SU-DHL-6 (cell line): Measurements from ENCODE around the gene PLEKHA7.

Experiments
- H2AFZ ChIP-seq: fragments of 200-600 bp; sonication (generic); 2 replicates; pipeline ENCODE4 v1.6.1; 2014; ENCODE audit warnings: low read depth, mild to moderate bottlenecking, moderate library complexity, mixed read lengths, antibody characterized with exemption, low read length; ENCODE audit not compliant: severe bottlenecking
- H3F3A ChIP-seq: fragments of 200-600 bp; shearing (Covaris generic); 2 replicates; pipeline ENCODE4 v1.6.0; 2016; ENCODE audit warnings: antibody characterized with exemption, mild to moderate bottlenecking; ENCODE audit not compliant: insufficient read depth
- H3K27ac ChIP-seq: fragments of 200-600 bp; sonication (generic); 2 replicates; pipeline ENCODE4 v1.5.1; 2016; ENCODE audit warnings: low read depth, mild to moderate bottlenecking, low read length, moderate library complexity, mixed read lengths
- H3K27me3 ChIP-seq: fragments of 200-600 bp; sonication (generic), shearing (Covaris generic); 2 replicates; pipeline ENCODE4 v1.6.0; 2014; ENCODE audit warnings: mild to moderate bottlenecking, low read length
- H3K36me3 ChIP-seq: fragments of 200-600 bp; sonication (generic); 2 replicates; pipeline ENCODE4 v1.6.1; 2014; ENCODE audit warnings: mild to moderate bottlenecking, low read length, mixed read lengths
- H3K4me2 ChIP-seq: fragments of 300-600, 200-600 bp; shearing (Covaris generic), sonication (generic); 2 replicates; pipeline ENCODE4 v1.6.0; 2014; ENCODE audit warnings: low read length, low read depth, mild to moderate bottlenecking; ENCODE audit not compliant: poor library complexity, severe bottlenecking
- H3K4me3 ChIP-seq: fragments of 200-600 bp; sonication (generic); 2 replicates; pipeline ENCODE4 v1.5.1; 2014; ENCODE audit warnings: antibody characterized with exemption, low read length, mild to moderate bottlenecking, mixed read lengths; ENCODE audit not compliant: insufficient read depth, poor library complexity, severe bottlenecking
- H3K79me2 ChIP-seq: fragments of 200-600 bp; sonication (generic); 2 replicates; pipeline ENCODE4 v1.6.1; 2014; ENCODE audit warnings: mild to moderate bottlenecking, low read length, moderate library complexity; ENCODE audit not compliant: insufficient read depth
- H3K9ac ChIP-seq: fragments of 200-600 bp; sonication (generic); 2 replicates; pipeline ENCODE4 v1.7.0; 2014; ENCODE audit warnings: mild to moderate bottlenecking, low read length
- H3K9me2 ChIP-seq: fragments of 200-600 bp; sonication (generic); replicated peaks from 2 replicates; pipeline ENCODE4 v1.6.1; 2014; ENCODE audit warnings: low read length; ENCODE audit not compliant: insufficient read depth
- H3K9me3 ChIP-seq: fragments of 200-600 bp; sonication (generic); 2 replicates; pipeline ENCODE4 v1.6.1; 2014; ENCODE audit warnings: low read length, mixed read lengths; ENCODE audit not compliant: insufficient read depth
- H4K20me1 ChIP-seq: fragments of 200-600 bp; sonication (generic); 2 replicates; pipeline ENCODE4 v1.6.1; 2014; ENCODE audit warnings: low read depth, mild to moderate bottlenecking, antibody characterized with exemption, low read length, moderate library complexity, mixed read lengths
- EZH2phosphoT487 ChIP-seq: fragments of 200-600 bp; sonication (generic), shearing (Covaris generic); conservative IDR thresholded peaks from 2 replicates; pipeline ENCODE4 v1.6.1; 2018; ENCODE audit warnings: mild to moderate bottlenecking, antibody characterized with exemption, low read length, moderate library complexity, mixed read lengths
- TF ChIP-seq, protein P1 (sequence below): fragments of 200-600 bp; sonication (generic); IDR thresholded peaks from one replicate; pipeline ENCODE4 v1.5.1; 2017; ENCODE audit warnings: antibody characterized with exemption, mild to moderate bottlenecking, low read length, moderate library complexity; ENCODE audit not compliant: insufficient read depth, poor library complexity, severe bottlenecking

The PLEKHA7 gene

DNA sequence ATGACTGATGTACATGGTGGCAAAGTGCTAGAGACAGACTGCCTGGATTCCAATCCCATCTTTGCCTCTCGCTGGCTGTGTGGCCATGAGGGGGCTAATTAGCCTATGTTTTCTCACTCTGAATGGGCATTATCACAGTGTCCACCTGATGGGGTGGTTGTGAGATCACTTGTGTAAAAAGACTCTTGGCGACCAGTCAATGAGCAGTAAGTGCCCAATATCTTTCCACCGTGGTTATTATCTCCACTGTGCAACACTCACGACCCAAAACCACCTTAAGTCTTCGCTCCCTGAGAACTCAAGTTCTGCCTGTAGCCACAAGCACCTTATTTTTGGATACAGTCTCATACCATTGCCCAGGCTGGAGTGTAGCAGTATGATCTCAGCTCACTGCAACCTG is 52.1 kb downstream of the PLEKHA7 start:
- H3K27me3 ChIP-seq: no peaks in the 10 kb centered on the region
- H3K4me2 ChIP-seq: no peak overlapping the region

DNA sequence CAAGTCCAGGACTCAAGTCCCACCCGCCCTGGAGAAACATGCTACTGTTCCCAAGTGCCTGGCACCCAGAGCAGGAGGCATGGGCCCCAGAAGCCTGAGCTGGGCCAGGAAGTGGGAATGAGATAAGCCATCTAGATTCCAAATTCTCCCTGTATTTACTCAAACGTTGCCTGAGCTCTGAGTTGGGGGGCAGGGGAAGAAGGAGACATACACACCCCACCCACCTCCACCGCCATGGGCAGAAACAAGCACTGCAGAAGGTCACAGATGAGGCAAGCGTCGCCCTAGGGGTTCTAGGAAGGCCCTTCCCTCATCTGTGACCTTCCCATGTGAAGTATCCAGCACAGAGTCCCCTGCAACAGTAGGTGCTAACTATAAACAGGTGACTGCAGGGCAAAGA is 54.0 kb downstream of the PLEKHA7 start:
- Histone ChIP-seq H3K27ac (no peak overlapping the region), H3K79me2 (no peaks in the 10 kb centered on the region)
- no peak for TF ChIP-seq EZH2phosphoT487
- TF ChIP-seq, protein P1, sequence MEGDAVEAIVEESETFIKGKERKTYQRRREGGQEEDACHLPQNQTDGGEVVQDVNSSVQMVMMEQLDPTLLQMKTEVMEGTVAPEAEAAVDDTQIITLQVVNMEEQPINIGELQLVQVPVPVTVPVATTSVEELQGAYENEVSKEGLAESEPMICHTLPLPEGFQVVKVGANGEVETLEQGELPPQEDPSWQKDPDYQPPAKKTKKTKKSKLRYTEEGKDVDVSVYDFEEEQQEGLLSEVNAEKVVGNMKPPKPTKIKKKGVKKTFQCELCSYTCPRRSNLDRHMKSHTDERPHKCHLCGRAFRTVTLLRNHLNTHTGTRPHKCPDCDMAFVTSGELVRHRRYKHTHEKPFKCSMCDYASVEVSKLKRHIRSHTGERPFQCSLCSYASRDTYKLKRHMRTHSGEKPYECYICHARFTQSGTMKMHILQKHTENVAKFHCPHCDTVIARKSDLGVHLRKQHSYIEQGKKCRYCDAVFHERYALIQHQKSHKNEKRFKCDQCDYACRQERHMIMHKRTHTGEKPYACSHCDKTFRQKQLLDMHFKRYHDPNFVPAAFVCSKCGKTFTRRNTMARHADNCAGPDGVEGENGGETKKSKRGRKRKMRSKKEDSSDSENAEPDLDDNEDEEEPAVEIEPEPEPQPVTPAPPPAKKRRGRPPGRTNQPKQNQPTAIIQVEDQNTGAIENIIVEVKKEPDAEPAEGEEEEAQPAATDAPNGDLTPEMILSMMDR: no peak

More for the DNA sequence above, 52.1 kb downstream of the PLEKHA7 start:
- no peaks in the 10 kb centered on the region for H3F3A ChIP-seq
- no peak overlapping the region for H2AFZ ChIP-seq
- no peak overlapping the region for H3K9ac ChIP-seq
- no peaks in the 10 kb centered on the region for H3K79me2 ChIP-seq
- H4K20me1 ChIP-seq: no peaks in the 10 kb centered on the region
- H3K4me3 ChIP-seq: no peak overlapping the region
- no peaks in the 10 kb centered on the region for H3K9me2 ChIP-seq
- no peaks in the 10 kb centered on the region for H3K36me3 ChIP-seq
- TF ChIP-seq EZH2phosphoT487: no peak
- H3K27ac ChIP-seq: no peak overlapping the region
- no peaks in the 10 kb centered on the region for H3K9me3 ChIP-seq

DNA sequence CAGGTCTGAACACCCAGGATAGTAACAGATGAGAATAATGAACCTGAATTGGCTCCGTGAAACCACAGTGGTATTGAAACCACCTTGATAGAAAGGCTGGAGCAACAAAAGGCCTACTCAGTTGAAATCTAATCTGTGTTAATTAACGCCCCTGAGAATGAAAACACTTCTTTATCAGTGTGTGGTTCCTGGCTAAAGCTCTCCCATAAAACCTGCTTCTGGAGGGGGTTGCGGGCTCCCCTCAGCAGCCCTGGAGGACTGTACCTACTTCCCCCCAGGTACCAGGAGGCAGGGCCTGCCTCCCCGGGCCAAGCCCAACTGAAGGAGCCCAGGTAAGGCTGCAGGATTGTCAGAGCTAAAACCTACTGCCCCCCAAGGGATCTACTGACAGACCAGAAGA is 54.6 kb downstream of the PLEKHA7 start:
- H3K27me3 ChIP-seq: no peaks in the 10 kb centered on the region
- H3F3A ChIP-seq: no peaks in the 10 kb centered on the region
- no peak overlapping the region for H3K9ac ChIP-seq
- no peaks in the 10 kb centered on the region for H3K9me3 ChIP-seq
- H3K36me3 ChIP-seq: no peaks in the 10 kb centered on the region
- H3K27ac ChIP-seq: no peak overlapping the region
- H4K20me1 ChIP-seq: no peaks in the 10 kb centered on the region
- TF ChIP-seq EZH2phosphoT487: no peak
- TF ChIP-seq, protein P1: no peak
- no peaks in the 10 kb centered on the region for H3K9me2 ChIP-seq
- H3K79me2 ChIP-seq: no peaks in the 10 kb centered on the region
- no peak overlapping the region for H3K4me2 ChIP-seq
- H3K4me3 ChIP-seq: no peak overlapping the region
- no peak overlapping the region for H2AFZ ChIP-seq

More for the DNA sequence above, 54.0 kb downstream of the PLEKHA7 start:
- no peaks in the 10 kb centered on the region for H3K36me3 ChIP-seq
- H3K9ac ChIP-seq: no peak overlapping the region
- H4K20me1 ChIP-seq: no peaks in the 10 kb centered on the region
- H3K27me3 ChIP-seq: no peaks in the 10 kb centered on the region
- H3K4me2 ChIP-seq: no peak overlapping the region
- no peaks in the 10 kb centered on the region for H3K9me3 ChIP-seq
- H3K9me2 ChIP-seq: no peaks in the 10 kb centered on the region
- H2AFZ ChIP-seq: no peak overlapping the region
- no peak overlapping the region for H3K4me3 ChIP-seq
- H3F3A ChIP-seq: no peaks in the 10 kb centered on the region

DNA sequence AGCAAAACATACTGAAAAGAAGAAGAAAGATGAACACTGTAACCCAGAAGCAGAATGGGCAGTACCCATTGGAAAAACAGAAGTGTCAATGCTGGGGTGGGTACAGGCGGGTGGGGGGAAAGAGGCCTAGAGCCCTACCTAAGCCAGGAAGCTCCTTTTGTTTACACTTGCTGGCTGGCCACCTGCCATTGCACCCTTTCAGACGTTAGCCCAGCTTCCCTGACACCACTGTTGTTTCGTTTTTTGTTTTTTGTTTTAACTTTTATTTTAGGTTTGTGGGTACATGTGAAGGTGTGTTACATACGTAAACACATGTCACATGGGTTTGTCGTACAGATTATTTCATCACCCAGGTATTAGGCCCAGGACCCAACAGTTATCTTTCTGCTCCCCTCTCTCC is 55.4 kb downstream of the PLEKHA7 start:
- H3K27me3 ChIP-seq: no peaks in the 10 kb centered on the region
- no peak overlapping the region for H3K4me2 ChIP-seq
- no peaks in the 10 kb centered on the region for H3K79me2 ChIP-seq
- H3K9me3 ChIP-seq: no peaks in the 10 kb centered on the region
- no peaks in the 10 kb centered on the region for H4K20me1 ChIP-seq
- TF ChIP-seq, protein P1: no peak
- no peak for TF ChIP-seq EZH2phosphoT487
- H3F3A ChIP-seq: no peaks in the 10 kb centered on the region
- no peaks in the 10 kb centered on the region for H3K36me3 ChIP-seq
- H2AFZ ChIP-seq: no peak overlapping the region
- H3K9ac ChIP-seq: no peak overlapping the region
- H3K4me3 ChIP-seq: no peak overlapping the region
- no peak overlapping the region for H3K27ac ChIP-seq
- no peaks in the 10 kb centered on the region for H3K9me2 ChIP-seq
